ENCODE data around the gene CAMK1D. TPM values are rescaled to one million over a fixed set of nuclear protein-coding genes. Genes with fewer than 3 reads are reported as not detected.

The CAMK1D gene
- total and polyA plus RNA-seq, 10 of the 15 experiments (the other 5 are each of a cell fraction or from before 2014, with no cell fraction given), result 2.1 to 35.5 (median 14.7) TPM

DNA sequence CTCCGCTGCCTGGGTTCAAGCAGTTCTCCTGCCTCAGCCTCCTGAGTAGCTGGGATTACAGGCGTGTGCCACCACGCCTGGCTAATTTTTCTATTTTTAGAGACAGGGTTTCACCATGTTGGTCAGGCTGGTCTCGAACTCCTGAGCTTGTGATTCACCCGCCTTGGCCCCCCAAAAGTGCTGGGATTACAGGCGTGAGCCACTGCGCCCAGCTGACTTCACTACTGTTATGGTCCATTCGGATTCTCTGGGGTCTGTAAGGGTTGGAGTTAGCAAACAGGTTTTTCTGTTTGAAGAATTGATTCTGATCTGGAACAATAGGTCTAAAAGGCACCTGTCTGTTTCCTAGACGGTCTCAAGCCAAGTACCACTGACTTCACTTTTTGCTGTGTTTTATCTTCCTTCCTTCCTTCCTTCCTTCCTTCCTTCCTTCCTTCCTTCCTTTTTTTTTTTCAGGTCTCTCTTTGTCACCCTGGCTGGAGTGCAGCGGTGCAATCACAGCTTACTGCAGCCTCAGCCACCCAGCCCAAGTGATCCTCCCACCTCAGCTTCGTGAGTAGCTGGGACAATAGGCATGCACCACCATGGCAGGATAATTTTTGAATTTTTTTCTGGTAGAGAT, 192.2 kb downstream of the CAMK1D start:
- no TSS peak for BruUV-seq (replicated peaks)
- FAIRE-seq (no peak), ATAC-seq (no peak), DNase-seq (ENCODE audit: low read depth, low spot score) (no peak)
- Histone ChIP-seq H3K4me2 (ENCODE audit: control insufficient read depth, insufficient read depth) (no peak overlapping the region), H3K4me3 (no peak overlapping the region), H3K9ac (ENCODE audit: control insufficient read depth, insufficient read depth, low read length) (no peak overlapping the region), H3K27me3 (replicated peaks in 1 of 2; ENCODE audit: control insufficient read depth in 2 of 2, insufficient read depth in 2 of 2, low read length in 1 of 2) (no peaks in the 10 kb centered on the region), H3K9me3 (replicated peaks; ENCODE audit: control insufficient read depth, insufficient read depth, low read length) (no peaks in the 10 kb centered on the region; the same call in 1 of the 3 replicates), H3K79me2 (ENCODE audit: control insufficient read depth, insufficient read depth, low read length) (no peaks in the 10 kb centered on the region), H2AFZ (ENCODE audit: control insufficient read depth, low read depth, low read length) (no peak overlapping the region), H4K20me1 (ENCODE audit: control insufficient read depth, insufficient read depth) (no peaks in the 10 kb centered on the region; the same call in 1 of the 2 replicates), H3K27ac (ENCODE audit: control insufficient read depth, insufficient read depth) (no peak overlapping the region), H3K36me3 (ENCODE audit: control insufficient read depth in 2 of 2, insufficient read depth in 2 of 2, low read length in 1 of 2) (no peaks in the 10 kb centered on the region), H3K4me1 (ENCODE audit: control insufficient read depth, insufficient read depth, low read length) (no peaks in the 10 kb centered on the region)
- intact Hi-C loops (cut with micrococcal nuclease; ENCODE audit: unreplicated experiment) (no loop called here), in situ Hi-C loops (cut with MboI) (no loop called here)
- RAD21 ChIA-PET (ENCODE audit: unreplicated experiment), result interaction anchor here (0.8 kb wide), 1 partner anchor 39 kb away, joined by 4 read pairs; no protein-coding TSS in a partner anchor
- POLR2A ChIA-PET, result interaction anchor here (0.6 kb wide), 1 partner anchor 299 kb away, joined by 5 read pairs; no protein-coding TSS in a partner anchor
- peak in 1 of 2 experiments; percentile 83; a peak in 2 of 4 replicates for TF ChIP-seq ETV6 (conservative IDR thresholded peaks at IDR 0.05 in 1 of 2, IDR thresholded peaks at IDR 0.05 in 1 of 2; ENCODE audit: borderline replicate concordance in 1 of 2, low read depth in 1 of 2)
- TF ChIP-seq, protein P1, sequence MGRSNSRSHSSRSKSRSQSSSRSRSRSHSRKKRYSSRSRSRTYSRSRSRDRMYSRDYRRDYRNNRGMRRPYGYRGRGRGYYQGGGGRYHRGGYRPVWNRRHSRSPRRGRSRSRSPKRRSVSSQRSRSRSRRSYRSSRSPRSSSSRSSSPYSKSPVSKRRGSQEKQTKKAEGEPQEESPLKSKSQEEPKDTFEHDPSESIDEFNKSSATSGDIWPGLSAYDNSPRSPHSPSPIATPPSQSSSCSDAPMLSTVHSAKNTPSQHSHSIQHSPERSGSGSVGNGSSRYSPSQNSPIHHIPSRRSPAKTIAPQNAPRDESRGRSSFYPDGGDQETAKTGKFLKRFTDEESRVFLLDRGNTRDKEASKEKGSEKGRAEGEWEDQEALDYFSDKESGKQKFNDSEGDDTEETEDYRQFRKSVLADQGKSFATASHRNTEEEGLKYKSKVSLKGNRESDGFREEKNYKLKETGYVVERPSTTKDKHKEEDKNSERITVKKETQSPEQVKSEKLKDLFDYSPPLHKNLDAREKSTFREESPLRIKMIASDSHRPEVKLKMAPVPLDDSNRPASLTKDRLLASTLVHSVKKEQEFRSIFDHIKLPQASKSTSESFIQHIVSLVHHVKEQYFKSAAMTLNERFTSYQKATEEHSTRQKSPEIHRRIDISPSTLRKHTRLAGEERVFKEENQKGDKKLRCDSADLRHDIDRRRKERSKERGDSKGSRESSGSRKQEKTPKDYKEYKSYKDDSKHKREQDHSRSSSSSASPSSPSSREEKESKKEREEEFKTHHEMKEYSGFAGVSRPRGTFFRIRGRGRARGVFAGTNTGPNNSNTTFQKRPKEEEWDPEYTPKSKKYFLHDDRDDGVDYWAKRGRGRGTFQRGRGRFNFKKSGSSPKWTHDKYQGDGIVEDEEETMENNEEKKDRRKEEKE (IDR thresholded peaks at IDR 0.05), result no peak
- 70% methylated on average over 11 of the region's 11 CpGs for WGBS (ENCODE audit: insufficient coverage, insufficient replicate concordance, low lambda C conversion rate, missing lambda C conversion rate)
- SMC1A ChIA-PET (ENCODE audit: uncharacterized antibody, unreplicated experiment), result interaction anchor here (0.9 to 1.4 kb wide), 4 partner anchors 17 to 327 kb away, joined by 3 to 4 read pairs (median 3); no protein-coding TSS in a partner anchor
- CTCF ChIA-PET, result no interaction called here

Data from GM12878 (cell line).